Mammary epithelial cell (primary cell): ENCODE data around the gene KRTAP19-8.

ENCODE experiments used
- CTCF ChIP-seq, 2 donors: IDR thresholded peaks in 1 of 2; conservative IDR thresholded peaks in 1 of 2; 2 replicates each; pipeline ENCODE4 v1.5.1; 2011 to 2012; ENCODE audit warnings: inconsistent platforms in 2 of 2, low read length in 2 of 2, mild to moderate bottlenecking in 2 of 2, control low read depth in 1 of 2, low read depth in 1 of 2; ENCODE audit not compliant: insufficient read depth in 1 of 2; ENCODE audit errors: extremely low read depth in 1 of 2
- EZH2 ChIP-seq: IDR thresholded peaks from 2 replicates; pipeline ENCODE4 v1.6.1; 2012; ENCODE audit warnings: low read length, inconsistent platforms, borderline replicate concordance

DNA sequence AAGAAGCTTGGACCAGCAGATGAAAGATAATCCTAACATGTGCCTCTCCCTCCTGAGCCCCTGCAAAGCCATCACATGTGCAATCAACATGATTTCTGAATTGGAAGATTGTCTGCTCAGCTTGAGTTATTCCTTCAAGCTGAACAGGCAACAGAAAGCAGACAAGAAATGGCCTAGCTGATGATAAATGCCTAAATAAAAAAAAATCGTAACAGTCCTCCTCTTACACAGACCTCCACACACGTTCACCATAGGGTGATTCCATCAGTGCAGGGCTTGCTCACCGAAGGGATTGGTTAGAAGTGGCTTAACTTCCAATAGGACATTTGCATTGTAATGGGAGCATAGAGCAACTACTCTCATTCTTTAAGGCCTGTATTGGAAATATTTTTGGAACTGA lies 14.6 kb downstream of the KRTAP19-8 start:
- TF ChIP-seq CTCF (conservative IDR thresholded peaks at IDR 0.05 in 1 of 2, IDR thresholded peaks at IDR 0.05 in 1 of 2; ENCODE audit: extremely low read depth in 1 of 2, insufficient read depth in 1 of 2, low read depth in 1 of 2, low read length in 2 of 2) (no peak), EZH2 (no peak)
